ENCODE measurements around the gene PLXNB3.

- TF ChIP-seq EZH2phosphoT487 (IDR thresholded peaks at IDR 0.05; ENCODE audit: low read length) (no peak), CTCF (IDR thresholded peaks at IDR 0.05; ENCODE audit: low read length) (no peak)
Observed at GRCh38 chrX:153741446-153741845, 22.6 kb upstream of the PLXNB3 start.

Measured in MM.1S (cell line).